RWPE2 (cell line): ENCODE results near the gene TBC1D10B.

Source experiments
- ATAC-seq: fragments of 200-7000 bp; cut with Tn5 transposase; 3 replicates; pipeline ENCODE4 v1.9.1; 2021; ENCODE audit warnings: low read depth
- DNase-seq: peaks from one replicate; pipeline ENCODE4 v3.0.0-alpha.2; 2020; ENCODE audit warnings: low spot score
- H3K27ac ChIP-seq: fragments of 450-650 bp; 2 replicates; pipeline ENCODE4 v1.5.1; 2017; ENCODE audit warnings: mild to moderate bottlenecking; ENCODE audit not compliant: poor library complexity, severe bottlenecking
- H3K27me3 ChIP-seq: fragments of 250-450 bp; sonication (Bioruptor Pico); 2 replicates; pipeline ENCODE4 v1.5.1; 2021; ENCODE audit warnings: mild to moderate bottlenecking, moderate library complexity; ENCODE audit not compliant: insufficient read depth, poor library complexity, severe bottlenecking
- H3K36me3 ChIP-seq: fragments of 250-450 bp; sonication (Bioruptor Pico); 2 replicates; pipeline ENCODE4 v1.5.1; 2020; ENCODE audit warnings: low read depth, mild to moderate bottlenecking, moderate library complexity
- H3K4me1 ChIP-seq: fragments of 250-450 bp; sonication (Bioruptor Pico); 2 replicates; pipeline ENCODE4 v1.5.1; 2021; ENCODE audit warnings: mild to moderate bottlenecking, moderate library complexity; ENCODE audit not compliant: insufficient read depth, poor library complexity, severe bottlenecking
- H3K4me3 ChIP-seq: fragments of 250-450 bp; sonication (Bioruptor Pico); 2 replicates; pipeline ENCODE4 v1.5.1; 2021; ENCODE audit warnings: mild to moderate bottlenecking, moderate library complexity; ENCODE audit not compliant: severe bottlenecking
- H3K9me3 ChIP-seq: fragments of 250-450 bp; sonication (Bioruptor Pico); 2 replicates; pipeline ENCODE4 v1.5.1; 2021; ENCODE audit warnings: mild to moderate bottlenecking, moderate library complexity; ENCODE audit not compliant: severe bottlenecking
- TF ChIP-seq, protein P1 (sequence below): fragments of 450-650 bp; IDR thresholded peaks from one replicate; pipeline ENCODE4 v1.5.1; 2017; ENCODE audit warnings: mild to moderate bottlenecking, moderate library complexity; ENCODE audit not compliant: poor library complexity, severe bottlenecking

TBC1D10B gene

DNA sequence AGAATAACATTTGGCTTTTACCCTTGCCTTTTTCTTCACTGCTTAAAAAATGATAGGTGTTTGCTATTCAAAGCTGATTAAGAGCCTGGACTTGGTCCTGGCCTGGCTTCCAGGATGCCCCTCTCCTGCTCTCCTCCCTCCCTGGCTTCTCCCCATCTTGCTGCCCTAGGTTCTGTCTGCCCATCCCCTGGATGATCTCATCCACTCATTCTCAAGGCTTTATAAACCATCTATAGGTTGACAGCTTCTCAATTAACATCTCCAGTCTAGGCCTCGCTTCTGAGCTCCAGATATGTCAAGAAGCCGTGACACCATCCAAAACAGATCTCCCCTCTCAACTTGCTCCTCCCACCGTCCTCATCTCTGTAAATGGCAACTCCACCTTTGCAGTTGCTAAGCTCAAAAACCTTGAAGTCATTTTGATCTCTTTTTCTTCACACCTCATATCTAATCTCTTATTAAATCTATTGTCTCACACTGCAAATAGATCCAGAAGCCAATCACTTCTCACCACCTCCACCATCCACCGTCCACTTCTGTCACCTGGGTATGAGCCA, 45.8 kb upstream of the TBC1D10B start:
- H3K9me3 ChIP-seq: no peaks in the 10 kb centered on the region
- H3K36me3 ChIP-seq: peaks cover 13% of the 10 kb centered on the region
- no peaks in the 10 kb centered on the region for H3K27me3 ChIP-seq
- no peak overlapping the region for H3K27ac ChIP-seq
- H3K4me3 ChIP-seq: no peak overlapping the region
- ATAC-seq (no peak), DNase-seq (no peak)
- TF ChIP-seq, protein P1, sequence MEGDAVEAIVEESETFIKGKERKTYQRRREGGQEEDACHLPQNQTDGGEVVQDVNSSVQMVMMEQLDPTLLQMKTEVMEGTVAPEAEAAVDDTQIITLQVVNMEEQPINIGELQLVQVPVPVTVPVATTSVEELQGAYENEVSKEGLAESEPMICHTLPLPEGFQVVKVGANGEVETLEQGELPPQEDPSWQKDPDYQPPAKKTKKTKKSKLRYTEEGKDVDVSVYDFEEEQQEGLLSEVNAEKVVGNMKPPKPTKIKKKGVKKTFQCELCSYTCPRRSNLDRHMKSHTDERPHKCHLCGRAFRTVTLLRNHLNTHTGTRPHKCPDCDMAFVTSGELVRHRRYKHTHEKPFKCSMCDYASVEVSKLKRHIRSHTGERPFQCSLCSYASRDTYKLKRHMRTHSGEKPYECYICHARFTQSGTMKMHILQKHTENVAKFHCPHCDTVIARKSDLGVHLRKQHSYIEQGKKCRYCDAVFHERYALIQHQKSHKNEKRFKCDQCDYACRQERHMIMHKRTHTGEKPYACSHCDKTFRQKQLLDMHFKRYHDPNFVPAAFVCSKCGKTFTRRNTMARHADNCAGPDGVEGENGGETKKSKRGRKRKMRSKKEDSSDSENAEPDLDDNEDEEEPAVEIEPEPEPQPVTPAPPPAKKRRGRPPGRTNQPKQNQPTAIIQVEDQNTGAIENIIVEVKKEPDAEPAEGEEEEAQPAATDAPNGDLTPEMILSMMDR: no peak
- H3K4me1 ChIP-seq: no peaks in the 10 kb centered on the region

DNA sequence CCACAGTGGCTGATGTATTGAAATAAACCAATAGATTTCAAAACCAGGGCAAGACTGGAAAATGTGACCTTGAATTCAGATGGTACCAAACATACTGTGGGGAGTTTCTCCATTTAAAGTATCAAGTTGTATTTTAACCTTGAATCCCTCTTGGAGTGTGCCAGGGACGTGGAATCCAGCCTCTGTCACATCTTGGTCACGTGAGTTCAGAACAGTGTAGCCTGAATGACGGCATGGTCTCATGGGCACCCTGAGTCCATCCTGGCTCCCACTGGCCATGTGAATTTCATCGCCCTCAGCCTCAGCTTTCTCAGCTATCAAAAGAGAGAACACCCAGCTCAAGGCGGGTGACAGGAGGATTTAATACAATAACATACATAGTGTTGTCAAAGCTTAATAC, 43.9 kb upstream of the TBC1D10B start:
- Histone ChIP-seq H3K4me3 (no peak overlapping the region), H3K27me3 (no peaks in the 10 kb centered on the region), H3K4me1 (no peaks in the 10 kb centered on the region), H3K9me3 (no peaks in the 10 kb centered on the region), H3K27ac (no peak overlapping the region), H3K36me3 (peaks cover 21% of the 10 kb centered on the region)
- TF ChIP-seq, protein P1: no peak
- DNase-seq (no peak), ATAC-seq (no peak)

DNA sequence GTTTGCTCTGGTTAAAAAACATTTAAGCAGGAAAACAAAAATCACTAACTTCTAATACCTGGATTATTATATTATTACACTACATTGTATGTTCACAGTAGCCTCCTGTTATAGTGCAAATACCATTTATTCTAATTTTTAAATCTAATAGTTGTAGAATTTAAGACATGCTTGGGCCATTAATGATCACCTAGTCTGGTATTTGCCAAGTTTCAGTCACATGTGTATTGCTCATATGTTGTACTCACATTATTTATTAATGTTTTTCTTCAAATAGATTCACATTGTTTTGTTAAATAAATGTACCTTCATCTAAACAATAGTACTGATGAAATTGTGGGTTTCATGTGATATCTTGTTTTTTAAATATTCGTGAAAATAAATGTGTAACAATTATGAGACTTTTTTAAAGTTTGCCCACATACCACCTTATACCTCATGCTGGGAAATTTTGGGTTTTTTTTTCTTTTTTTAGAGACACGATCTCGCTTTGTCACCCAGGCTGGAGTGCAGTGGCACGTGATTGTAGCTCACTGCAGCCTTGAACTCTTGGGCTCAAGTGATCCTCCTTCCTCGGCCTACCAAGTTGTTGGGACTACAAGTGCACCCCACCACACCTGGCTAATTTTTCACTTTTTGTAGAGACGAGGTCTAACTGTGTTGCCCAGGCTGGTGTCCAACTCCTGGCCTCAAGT, 43.0 kb upstream of the TBC1D10B start:
- DNase-seq (no peak), ATAC-seq (no peak)
- H3K4me1 ChIP-seq: no peaks in the 10 kb centered on the region
- no peak overlapping the region for H3K27ac ChIP-seq
- H3K4me3 ChIP-seq: no peak overlapping the region
- no peaks in the 10 kb centered on the region for H3K27me3 ChIP-seq
- TF ChIP-seq, protein P1: no peak
- H3K36me3 ChIP-seq: peaks cover 29% of the 10 kb centered on the region
- no peaks in the 10 kb centered on the region for H3K9me3 ChIP-seq

DNA sequence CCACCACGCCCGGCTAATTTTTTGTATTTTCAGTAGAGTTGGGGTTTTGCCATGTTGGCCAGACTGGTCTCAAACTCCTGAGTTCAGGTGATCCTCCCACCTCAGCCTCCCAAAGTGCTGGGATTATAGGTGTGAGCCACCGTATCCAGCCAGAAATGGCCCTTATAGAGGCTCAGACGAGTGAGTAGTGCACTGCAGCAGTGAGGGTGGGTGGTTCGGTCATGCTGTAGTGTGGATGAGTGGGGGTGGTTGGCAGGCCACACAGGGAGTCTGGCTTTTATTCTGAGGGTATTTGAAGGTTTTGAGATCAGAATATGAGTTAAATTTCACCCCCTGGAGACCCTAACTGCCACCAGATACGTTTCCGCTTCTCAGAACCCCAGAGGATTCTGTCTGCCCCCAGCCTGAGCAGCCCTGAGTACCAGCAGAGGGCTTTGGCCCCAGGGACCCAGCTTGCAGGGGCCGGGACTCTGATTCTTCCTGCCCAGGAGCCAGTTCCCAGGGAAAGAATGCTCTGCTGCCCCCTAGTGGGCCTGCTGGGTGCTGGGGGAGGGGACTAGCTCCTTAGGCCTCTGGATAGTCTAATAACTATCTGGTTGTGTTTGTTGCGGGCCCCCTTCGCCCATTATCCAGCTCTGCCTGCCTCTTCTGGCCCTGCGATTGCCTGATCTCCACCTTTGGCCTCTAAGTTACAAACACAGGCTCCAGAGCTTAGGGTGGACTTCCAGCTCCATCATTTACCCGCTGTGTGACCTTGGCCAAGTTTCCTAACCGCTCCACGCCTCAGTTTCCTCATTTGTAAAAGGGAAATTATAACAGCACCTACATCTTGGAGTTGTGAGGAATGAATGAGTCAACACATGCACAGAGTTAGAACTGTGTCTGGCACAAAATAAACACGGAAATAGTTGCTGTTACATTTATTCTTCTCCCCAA, 39.1 kb upstream of the TBC1D10B start:
- H3K27me3 ChIP-seq: no peaks in the 10 kb centered on the region
- peak overlapping the region; percentile 14 for H3K27ac ChIP-seq
- H3K4me1 ChIP-seq: no peaks in the 10 kb centered on the region
- peaks cover 31% of the 10 kb centered on the region for H3K36me3 ChIP-seq
- TF ChIP-seq, protein P1: peak; percentile 95
- peak; percentile 77 for DNase-seq
- no peak overlapping the region for H3K4me3 ChIP-seq
- H3K9me3 ChIP-seq: no peaks in the 10 kb centered on the region
- peak; percentile 72 for ATAC-seq
